ENCODE data around the gene SQSTM1. TPM values are rescaled to one million over a fixed set of nuclear protein-coding genes. Genes with fewer than 3 reads are reported as not detected.
A peak's percentile ranks its signal among the peaks of the same experiment; 100 is the strongest.
"Not testable (repeated sequence)": the region's sequence is repeated elsewhere in the genome, so short reads cannot be mapped to it uniquely, and the experiment has no call there.

SQSTM1 gene
- total RNA-seq, 1 donor from 2014 or later, result 265 TPM

GRCh38 chr5:179858586-179859427 is 38.1 kb downstream of the SQSTM1 start, which contains the start of gene MRNIP:
TSS of gene MRNIP (minus strand) at chr5:179858817. CDS start at chr5:179858796, 21 bp downstream.
- peak; percentile 97 for DNase-seq (ENCODE audit: low spot score)

- DNase-seq (ENCODE audit: low spot score), result no peak
These were observed 39.6 kb downstream of the SQSTM1 start for GRCh38 chr5:179860301-179860700.

- no peak for DNase-seq (ENCODE audit: low spot score)
These were observed 41.6 kb downstream of the SQSTM1 start for GRCh38 chr5:179862296-179862695.

- DNase-seq (ENCODE audit: low spot score), result no peak
These were observed 42.2 kb downstream of the SQSTM1 start for GRCh38 chr5:179862891-179863290.

- no peak for DNase-seq (ENCODE audit: low spot score)
These were observed 42.9 kb downstream of the SQSTM1 start for GRCh38 chr5:179863449-179864085.

- no peak for DNase-seq (ENCODE audit: low spot score)
These were observed 44.0 kb downstream of the SQSTM1 start for GRCh38 chr5:179864686-179865085.

- no peak for DNase-seq (ENCODE audit: low spot score)
These were observed 45.0 kb downstream of the SQSTM1 start for GRCh38 chr5:179865491-179866240.

GRCh38 chr5:179866241-179867078 is 45.8 kb downstream of the SQSTM1 start:
- no peak for DNase-seq (ENCODE audit: low spot score)

- DNase-seq (ENCODE audit: low spot score), result no peak
These were observed 46.4 kb downstream of the SQSTM1 start for GRCh38 chr5:179867079-179867465.

GRCh38 chr5:179867476-179867875 is 46.8 kb downstream of the SQSTM1 start:
- no peak for DNase-seq (ENCODE audit: low spot score)

- no peak for DNase-seq (ENCODE audit: low spot score)
These were observed 47.8 kb downstream of the SQSTM1 start for GRCh38 chr5:179868541-179868940.

- DNase-seq (ENCODE audit: low spot score), result no peak
These were observed 48.4 kb downstream of the SQSTM1 start for GRCh38 chr5:179869101-179869500.

GRCh38 chr5:179869641-179870402 is 49.1 kb downstream of the SQSTM1 start:
- DNase-seq (ENCODE audit: low spot score), result no peak

- no peak for DNase-seq (ENCODE audit: low spot score)
These were observed 49.7 kb downstream of the SQSTM1 start for GRCh38 chr5:179870403-179870903.

- DNase-seq (ENCODE audit: low spot score), result no peak
These were observed 50.2 kb downstream of the SQSTM1 start for GRCh38 chr5:179870952-179871351.

GRCh38 chr5:179871533-179871932 is 50.8 kb downstream of the SQSTM1 start:
- not testable (repeated sequence) for DNase-seq (ENCODE audit: low spot score)

- DNase-seq (ENCODE audit: low spot score), result no peak
These were observed 51.5 kb downstream of the SQSTM1 start for GRCh38 chr5:179872055-179872827.

GRCh38 chr5:179872828-179873575 is 52.3 kb downstream of the SQSTM1 start:
- no peak for DNase-seq (ENCODE audit: low spot score)

GRCh38 chr5:179873588-179874110 is 52.9 kb downstream of the SQSTM1 start:
- DNase-seq (ENCODE audit: low spot score), result no peak

Data from ureter (tissue), 1 donor.